Naive thymus-derived CD4-positive, alpha-beta T cell (primary cell): ENCODE measurements around the gene SHISA6. TPM values are rescaled to one million over a fixed set of nuclear protein-coding genes. Genes with fewer than 3 reads are reported as not detected.

ENCODE experiments used
- ATAC-seq: fragments of 150-1000 bp; cut with Tn5 transposase; 2 replicates; pipeline ENCODE4 v1.10.0; 2021; ENCODE audit warnings: mild to moderate bottlenecking, moderate library complexity
- CTCF ChIA-PET: fragments of 350-600 bp; sonication (Branson Sonifier 250); formaldehyde crosslinking; loops from one replicate; lab custom pipeline; 2021; ENCODE audit warnings: antibody characterized with exemption; lab: Charles Lee
- POLR2A ChIA-PET: fragments of 350-600 bp; sonication (Branson Sonifier 250); formaldehyde crosslinking; loops from one replicate; lab custom pipeline; 2021; ENCODE audit warnings: antibody characterized with exemption, inconsistent platforms; lab: Charles Lee
- DNase-seq, 9 donors: peaks; one replicate each; pipeline versions ENCODE4 v3.0.0 to v3.0.0-alpha.2; 2020 to 2022; ENCODE audit warnings: mixed read lengths in 1 of 9
- H3K27ac ChIP-seq: one replicate; pipeline ENCODE4 v1.7.0; 2013; ENCODE audit warnings: mild to moderate bottlenecking, low read depth, low read length, moderate library complexity
- H3K27me3 ChIP-seq, 2 donors: one replicate each; pipeline ENCODE4 v1.7.0; 2013; ENCODE audit warnings: low read length in 2 of 2, mild to moderate bottlenecking in 2 of 2, moderate library complexity in 2 of 2; ENCODE audit not compliant: control insufficient read depth in 2 of 2, insufficient read depth in 2 of 2
- H3K36me3 ChIP-seq, 3 experiments: 1 replicate in 2 of 3; 2 replicates in 1 of 3; pipeline ENCODE4 v1.7.0; 2013; ENCODE audit warnings: low read length in 3 of 3, mild to moderate bottlenecking in 3 of 3, moderate library complexity in 1 of 3; ENCODE audit not compliant: insufficient read depth in 3 of 3, control insufficient read depth in 2 of 3
- H3K4me1 ChIP-seq, 2 donors: one replicate each; pipeline ENCODE4 v1.7.0; 2013; ENCODE audit warnings: low read length in 2 of 2, mild to moderate bottlenecking in 2 of 2, moderate library complexity in 1 of 2; ENCODE audit not compliant: control insufficient read depth in 2 of 2, insufficient read depth in 2 of 2
- H3K4me3 ChIP-seq: 2 replicates; pipeline ENCODE4 v1.7.0; 2013; ENCODE audit warnings: mild to moderate bottlenecking, low read length
- H3K9me3 ChIP-seq, 3 experiments: 1 replicate in 2 of 3; 2 replicates in 1 of 3; pipeline ENCODE4 v1.7.0; 2013; ENCODE audit warnings: low read length in 3 of 3; ENCODE audit not compliant: control insufficient read depth in 2 of 3
- H3K27ac Mint-ChIP-seq, 9 donors: one replicate each; pipeline ENCODE4 v1.8.0; 2020 to 2022; ENCODE audit warnings: mixed read lengths in 9 of 9, mild to moderate bottlenecking in 8 of 9, moderate library complexity in 5 of 9, inconsistent platforms in 2 of 9
- H3K27me3 Mint-ChIP-seq, 5 donors: one replicate each; pipeline ENCODE4 v1.8.0; 2021 to 2022; ENCODE audit warnings: mixed read lengths in 5 of 5, mild to moderate bottlenecking in 1 of 5
- H3K36me3 Mint-ChIP-seq, 5 donors: one replicate each; pipeline ENCODE4 v1.8.0; 2020 to 2022; ENCODE audit warnings: mixed read lengths in 5 of 5, mild to moderate bottlenecking in 3 of 5, inconsistent platforms in 1 of 5
- H3K4me1 Mint-ChIP-seq, 7 donors: one replicate each; pipeline ENCODE4 v1.8.0; 2020 to 2022; ENCODE audit warnings: mixed read lengths in 7 of 7, mild to moderate bottlenecking in 3 of 7, inconsistent platforms in 1 of 7
- H3K4me3 Mint-ChIP-seq, 10 donors: one replicate each; pipeline ENCODE4 v1.8.0; 2020 to 2022; ENCODE audit warnings: mild to moderate bottlenecking in 10 of 10, mixed read lengths in 10 of 10, moderate library complexity in 6 of 10, inconsistent platforms in 2 of 10
- H3K9me3 Mint-ChIP-seq, 11 donors: one replicate each; pipeline ENCODE4 v1.8.0; 2020 to 2022; ENCODE audit warnings: mixed read lengths in 11 of 11, mild to moderate bottlenecking in 4 of 11, inconsistent platforms in 1 of 11, moderate library complexity in 1 of 11
- intact Hi-C, 2 donors: fragments of 100-400 bp; cut with micrococcal nuclease; formaldehyde crosslinking; loops; one replicate each; pipeline ENCODE4 v1.15.1; 2023
- polyA plus RNA-seq, 2 donors: library from polyadenylated mRNA; unstranded; fragments of 300-500 nt; fragmentation: Illumina TruSeq; gene quantifications; one replicate each; pipeline ENCODE4 v1.2.3, GENCODE V29; 2021
- total RNA-seq, 6 experiments: library from RNA in 5 of 6; stranded (reverse) in 5 of 6; gene quantifications; 1 replicate in 5 of 6; 2 replicates in 1 of 6; pipeline ENCODE4 v1.2.3 and lab custom pipeline; 2021 to 2026

SHISA6 gene
- total and polyA plus RNA-seq, 7 experiments from 2014 or later = not detected

GRCh38 chr17:11279776-11280344, 38.8 kb downstream of the SHISA6 start:
- POLR2A ChIA-PET = no interaction called here
- no peak for ATAC-seq

GRCh38 chr17:11282586-11282985, 41.6 kb downstream of the SHISA6 start:
- H3K9me3 ChIP-seq = peaks cover 0 to 6% (median 0%) of the 10 kb centered on the region in 3 experiments
- ChIA-PET CTCF (no interaction called here), POLR2A (no interaction called here)
- H3K36me3 ChIP-seq = no peaks in the 10 kb centered on the region
- Mint-ChIP-seq H3K4me3 (no peak overlapping the region), H3K27ac (no peak overlapping the region), H3K4me1 (no peaks in the 10 kb centered on the region), H3K36me3 (no peaks in the 10 kb centered on the region), H3K27me3 (no peaks in the 10 kb centered on the region), H3K9me3 (peaks cover 0 to 22% (median 10%) of the 10 kb centered on the region in 11 donors)
- H3K27ac ChIP-seq = no peak overlapping the region
- no peak overlapping the region for H3K4me3 ChIP-seq
- intact Hi-C loops = no loop called here
- H3K4me1 ChIP-seq = no peaks in the 10 kb centered on the region
- no peaks in the 10 kb centered on the region for H3K27me3 ChIP-seq
- ATAC-seq (no peak), DNase-seq (no peak)

More at GRCh38 chr17:11279776-11280344, 38.8 kb downstream of the SHISA6 start:
- peaks cover 0 to 22% (median 10%) of the 10 kb centered on the region in 11 donors for H3K9me3 Mint-ChIP-seq
- H3K4me1 ChIP-seq = no peaks in the 10 kb centered on the region
- no peaks in the 10 kb centered on the region for H3K4me1 Mint-ChIP-seq
- CTCF ChIA-PET = no interaction called here
- H3K27me3 ChIP-seq = no peaks in the 10 kb centered on the region
- no peak overlapping the region for H3K4me3 ChIP-seq
- H3K36me3 ChIP-seq = no peaks in the 10 kb centered on the region
- H3K36me3 Mint-ChIP-seq = no peaks in the 10 kb centered on the region
- intact Hi-C loops = no loop called here
- DNase-seq = no peak
- H3K27me3 Mint-ChIP-seq = no peaks in the 10 kb centered on the region
- H3K27ac ChIP-seq = no peak overlapping the region
- H3K4me3 Mint-ChIP-seq = no peak overlapping the region
- H3K27ac Mint-ChIP-seq = no peak overlapping the region
- peaks cover 0 to 6% (median 0%) of the 10 kb centered on the region in 3 experiments for H3K9me3 ChIP-seq

GRCh38 chr17:11284811-11285210, 43.8 kb downstream of the SHISA6 start:
- no peak overlapping the region for H3K27ac ChIP-seq
- no peak overlapping the region for H3K4me3 ChIP-seq
- H3K9me3 ChIP-seq = no peaks in the 10 kb centered on the region
- ChIA-PET POLR2A (no interaction called here), CTCF (no interaction called here)
- no peaks in the 10 kb centered on the region for H3K27me3 Mint-ChIP-seq
- intact Hi-C loops = no loop called here
- no peaks in the 10 kb centered on the region for H3K4me1 ChIP-seq
- no peak overlapping the region for H3K27ac Mint-ChIP-seq
- H3K27me3 ChIP-seq = no peaks in the 10 kb centered on the region
- H3K4me1 Mint-ChIP-seq = no peaks in the 10 kb centered on the region
- ATAC-seq (no peak), DNase-seq (no peak)
- H3K4me3 Mint-ChIP-seq = no peak overlapping the region
- H3K9me3 Mint-ChIP-seq = peaks cover 0 to 19% (median 8%) of the 10 kb centered on the region in 11 donors
- H3K36me3 ChIP-seq = no peaks in the 10 kb centered on the region
- H3K36me3 Mint-ChIP-seq = no peaks in the 10 kb centered on the region

- Mint-ChIP-seq H3K9me3 (peaks cover 0 to 15% (median 6%) of the 10 kb centered on the region in 11 donors), H3K4me3 (no peak overlapping the region), H3K4me1 (peaks cover 0 to under 1% (median 0%) of the 10 kb centered on the region in 7 donors), H3K27me3 (no peaks in the 10 kb centered on the region), H3K27ac (no peak overlapping the region), H3K36me3 (no peaks in the 10 kb centered on the region)
- Histone ChIP-seq H3K4me1 (no peaks in the 10 kb centered on the region), H3K4me3 (no peak overlapping the region), H3K27me3 (no peaks in the 10 kb centered on the region), H3K9me3 (no peaks in the 10 kb centered on the region), H3K27ac (no peak overlapping the region), H3K36me3 (no peaks in the 10 kb centered on the region)
- ATAC-seq = no peak
- POLR2A ChIA-PET = no interaction called here
- CTCF ChIA-PET = no interaction called here
- no peak for DNase-seq
- intact Hi-C loops = no loop called here
Measured at GRCh38 chr17:11285946-11286345, 44.9 kb downstream of the SHISA6 start.

GRCh38 chr17:11287791-11288190, 46.8 kb downstream of the SHISA6 start:
- H3K4me3 ChIP-seq = no peak overlapping the region
- H3K27me3 Mint-ChIP-seq = no peaks in the 10 kb centered on the region
- no peak for ATAC-seq
- peaks cover 0 to 9% (median 4%) of the 10 kb centered on the region in 11 donors for H3K9me3 Mint-ChIP-seq
- no peaks in the 10 kb centered on the region for H3K4me1 ChIP-seq
- peaks cover 0 to 1% (median 0%) of the 10 kb centered on the region in 7 donors for H3K4me1 Mint-ChIP-seq
- no peak overlapping the region for H3K4me3 Mint-ChIP-seq
- H3K27ac ChIP-seq = no peak overlapping the region
- H3K36me3 Mint-ChIP-seq = no peaks in the 10 kb centered on the region
- no peaks in the 10 kb centered on the region for H3K36me3 ChIP-seq
- H3K27me3 ChIP-seq = no peaks in the 10 kb centered on the region
- CTCF ChIA-PET = no interaction called here
- H3K9me3 ChIP-seq = no peaks in the 10 kb centered on the region
- no peak for DNase-seq
- POLR2A ChIA-PET = no interaction called here
- intact Hi-C loops = no loop called here
- H3K27ac Mint-ChIP-seq = no peak overlapping the region

GRCh38 chr17:11290814-11291213, 49.8 kb downstream of the SHISA6 start:
- ATAC-seq (no peak), DNase-seq (no peak)
- Mint-ChIP-seq H3K9me3 (peaks cover 0 to 8% (median 0%) of the 10 kb centered on the region in 11 donors), H3K27me3 (peaks cover 0 to 9% (median 0%) of the 10 kb centered on the region in 5 donors), H3K4me3 (no peak overlapping the region), H3K4me1 (peaks cover 0 to 1% (median 0%) of the 10 kb centered on the region in 7 donors), H3K27ac (no peak overlapping the region), H3K36me3 (no peaks in the 10 kb centered on the region)
- Histone ChIP-seq H3K27me3 (no peaks in the 10 kb centered on the region), H3K27ac (no peak overlapping the region), H3K4me1 (no peaks in the 10 kb centered on the region), H3K36me3 (no peaks in the 10 kb centered on the region), H3K4me3 (no peak overlapping the region), H3K9me3 (no peaks in the 10 kb centered on the region)
- CTCF ChIA-PET = no interaction called here
- POLR2A ChIA-PET = no interaction called here
- intact Hi-C loops = no loop called here

GRCh38 chr17:11292491-11292890, 51.5 kb downstream of the SHISA6 start:
- no peak for DNase-seq
- Histone ChIP-seq H3K9me3 (no peaks in the 10 kb centered on the region), H3K4me1 (no peaks in the 10 kb centered on the region), H3K27me3 (no peaks in the 10 kb centered on the region), H3K27ac (no peak overlapping the region), H3K4me3 (no peak overlapping the region), H3K36me3 (no peaks in the 10 kb centered on the region)
- H3K4me3 Mint-ChIP-seq = no peak overlapping the region
- intact Hi-C loops = no loop called here
- peaks cover 0 to 7% (median 2%) of the 10 kb centered on the region in 11 donors for H3K9me3 Mint-ChIP-seq
- H3K36me3 Mint-ChIP-seq = no peaks in the 10 kb centered on the region
- ATAC-seq = no peak
- ChIA-PET CTCF (no interaction called here), POLR2A (no interaction called here)
- peaks cover 0 to 1% (median 0%) of the 10 kb centered on the region in 7 donors for H3K4me1 Mint-ChIP-seq
- peaks cover 0 to 9% (median 0%) of the 10 kb centered on the region in 5 donors for H3K27me3 Mint-ChIP-seq
- H3K27ac Mint-ChIP-seq = no peak overlapping the region
